Non-pigmented ciliary epithelial cell (primary cell): Measurements from ENCODE around the gene TCF3.
A peak's percentile ranks its signal among the peaks of the same experiment; 100 is the strongest.
"Not testable (repeated sequence)": the region's sequence is repeated elsewhere in the genome, so short reads cannot be mapped to it uniquely, and the experiment has no call there.

Experiments used
- DNase-seq: peaks from one replicate; pipeline ENCODE4 v3.0.0-alpha.2; 2010; ENCODE audit warnings: low read depth

The TCF3 gene

DNA sequence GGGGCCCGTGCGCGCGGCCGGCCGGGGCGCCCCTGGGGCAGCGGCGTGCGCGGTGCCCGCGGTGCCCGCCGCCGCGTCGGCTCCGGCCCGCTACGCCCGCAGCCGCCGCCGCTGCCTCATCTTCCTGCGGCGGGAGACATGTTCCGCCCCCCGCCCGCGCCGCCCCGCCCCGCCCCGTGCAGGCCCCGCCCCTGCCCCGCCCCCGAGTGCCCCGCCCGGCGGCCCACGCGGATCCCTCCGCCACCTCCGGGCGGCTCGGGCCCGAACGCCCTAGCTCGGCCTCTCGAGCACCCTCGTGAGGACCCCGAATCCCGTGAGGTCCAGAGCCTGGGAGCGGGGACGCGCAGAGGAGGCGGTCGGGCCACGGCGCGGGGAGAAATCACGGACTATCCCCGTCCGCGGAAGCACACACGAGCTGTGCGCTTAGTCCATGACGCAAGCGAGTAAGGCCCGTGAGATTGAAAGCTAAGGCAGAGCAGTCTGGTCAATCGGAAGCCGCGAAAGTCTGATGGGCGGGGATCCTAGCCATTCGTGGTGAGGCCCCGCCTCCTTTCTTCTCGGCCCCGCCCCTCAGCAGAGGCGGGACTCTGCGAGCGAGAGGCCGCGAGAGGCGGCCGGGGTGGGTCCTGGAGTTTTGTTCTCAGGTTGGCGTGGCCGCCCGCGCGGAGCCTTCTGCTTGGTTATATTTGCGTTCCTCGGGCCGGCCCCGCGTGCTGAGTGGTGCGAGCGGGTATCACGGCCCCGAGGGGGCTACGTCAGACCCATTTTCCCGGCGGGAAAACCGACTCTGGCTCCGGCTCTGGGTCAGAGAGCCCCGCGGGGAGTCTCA lies at the start of gene TCF3:
TCF3 (minus strand) TSS at position 145 of the 829 bp plus-strand sequence. CDS start 2,367 bp downstream, outside the sequence.
- DNase-seq, result peak; percentile 95

DNA sequence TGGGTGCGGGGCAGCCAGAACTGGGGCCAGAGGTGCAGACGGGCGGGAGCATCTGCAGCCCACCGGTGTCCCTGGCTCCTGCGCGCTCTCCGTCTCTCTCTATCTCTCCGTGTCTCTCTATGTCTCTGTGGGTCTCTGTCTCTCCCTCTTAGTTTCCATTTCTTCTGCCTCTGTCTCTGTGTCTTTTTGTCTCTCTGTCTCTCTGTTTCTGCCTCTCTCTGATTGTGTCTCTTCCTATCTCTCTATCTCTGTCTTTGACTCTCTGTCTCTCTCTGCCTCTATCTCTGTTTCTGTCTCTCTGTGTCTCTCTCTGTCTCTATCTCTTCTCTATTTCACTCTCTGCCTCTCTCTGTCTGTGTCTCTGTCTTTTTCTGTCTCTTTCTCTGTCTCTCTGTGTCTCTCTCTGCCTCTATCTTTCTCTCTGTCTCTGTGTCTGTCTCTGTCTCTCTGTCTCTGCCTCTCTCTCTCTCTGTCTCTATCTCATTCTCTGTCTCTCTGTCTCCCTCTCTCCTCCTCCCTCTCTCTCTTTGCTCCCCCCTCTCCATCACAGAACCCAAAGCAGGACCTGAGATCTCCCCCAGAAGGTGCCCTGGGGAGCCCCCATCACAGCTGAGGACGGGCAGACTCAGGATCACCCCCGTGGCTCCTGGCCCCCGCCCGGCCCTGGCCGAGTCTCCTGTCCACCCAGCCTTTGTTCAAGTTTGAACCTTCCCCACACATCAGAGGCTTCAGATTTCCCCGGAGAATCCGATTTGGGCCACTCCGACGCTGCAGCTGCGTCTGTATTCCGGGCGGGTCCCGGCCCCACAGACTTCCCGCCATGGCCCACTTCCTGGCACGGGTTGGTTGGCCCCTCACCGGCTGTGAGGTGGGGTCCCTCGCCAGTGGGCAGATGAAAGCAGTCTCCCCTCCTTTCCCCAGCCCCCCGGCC lies 48.6 kb upstream of the TCF3 start:
- no peak for DNase-seq

DNA sequence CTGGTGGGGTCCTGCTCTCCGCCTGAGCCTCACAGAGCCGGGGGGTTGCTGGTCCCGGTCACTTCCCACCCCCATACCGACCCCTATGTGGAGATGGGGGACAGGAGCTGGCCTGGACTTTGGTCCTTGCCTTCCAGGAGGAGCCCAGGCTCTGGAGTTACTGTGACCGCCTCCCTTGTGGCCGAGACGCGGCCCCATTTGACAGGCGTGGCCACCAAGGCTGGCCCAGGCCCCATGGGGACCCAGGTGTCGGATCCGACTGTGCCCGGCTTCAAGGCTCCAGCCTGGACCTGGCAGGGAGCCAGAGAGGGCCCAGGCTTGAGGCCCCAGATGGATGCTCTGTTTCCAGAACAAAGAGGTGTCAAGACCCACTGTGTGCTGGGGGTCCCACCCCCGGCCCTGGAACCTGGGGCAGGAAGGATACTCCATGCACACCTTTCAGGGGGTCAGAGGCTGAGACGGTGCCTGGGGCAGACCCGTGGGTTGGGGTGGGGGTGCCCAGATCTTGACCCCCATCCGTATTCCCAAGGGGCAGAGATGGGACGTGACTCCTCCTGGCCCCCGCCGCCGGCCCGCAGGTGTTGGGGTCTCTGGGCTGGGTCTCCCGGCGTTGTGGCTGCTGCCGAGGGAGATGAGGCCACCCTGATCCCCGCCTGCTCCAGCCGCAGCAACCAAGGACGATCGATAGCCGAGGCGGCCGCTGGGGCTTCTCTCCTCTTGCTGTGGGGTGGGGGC lies 47.8 kb upstream of the TCF3 start:
- no peak for DNase-seq

DNA sequence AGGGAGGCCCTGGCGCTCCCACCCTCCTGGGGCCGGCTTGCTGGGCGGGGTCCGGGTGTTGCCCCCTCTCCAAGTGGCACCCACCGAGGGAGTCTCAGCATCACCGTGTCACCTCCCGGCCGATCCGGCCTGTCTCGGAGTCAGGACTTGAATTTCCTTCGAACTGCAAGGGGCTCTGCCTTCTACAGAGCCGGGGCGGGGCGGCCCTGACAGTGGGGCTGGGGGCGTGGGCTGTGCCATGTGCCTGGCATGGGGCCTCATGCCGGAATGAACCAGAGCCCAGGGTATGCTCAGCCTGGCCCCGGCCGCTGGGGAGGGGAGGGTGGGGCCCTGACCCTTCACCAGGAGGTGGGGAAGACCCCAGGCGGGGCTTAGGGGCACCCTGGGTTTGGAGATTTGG lies 47.0 kb upstream of the TCF3 start:
- no peak for DNase-seq

DNA sequence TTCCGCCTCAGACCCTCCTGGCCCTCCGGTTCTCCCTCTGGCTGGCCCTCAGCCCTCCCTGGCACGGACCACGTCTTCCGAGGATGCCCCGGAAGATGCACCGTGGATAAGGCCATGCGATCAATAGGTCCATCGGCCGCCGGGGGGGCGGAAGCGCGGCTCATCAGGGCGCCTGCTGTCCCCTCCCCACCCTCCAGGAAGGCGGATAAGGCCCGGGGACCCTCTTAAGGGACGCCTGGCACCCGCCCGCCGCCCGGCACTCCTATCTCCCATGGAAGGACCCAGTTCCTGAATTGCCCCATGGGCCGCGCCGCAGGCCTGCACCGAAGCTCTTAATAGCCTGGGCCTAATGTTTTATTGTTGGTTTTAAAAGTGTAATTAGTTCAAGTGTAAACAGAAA lies 46.2 kb upstream of the TCF3 start:
- no peak for DNase-seq

DNA sequence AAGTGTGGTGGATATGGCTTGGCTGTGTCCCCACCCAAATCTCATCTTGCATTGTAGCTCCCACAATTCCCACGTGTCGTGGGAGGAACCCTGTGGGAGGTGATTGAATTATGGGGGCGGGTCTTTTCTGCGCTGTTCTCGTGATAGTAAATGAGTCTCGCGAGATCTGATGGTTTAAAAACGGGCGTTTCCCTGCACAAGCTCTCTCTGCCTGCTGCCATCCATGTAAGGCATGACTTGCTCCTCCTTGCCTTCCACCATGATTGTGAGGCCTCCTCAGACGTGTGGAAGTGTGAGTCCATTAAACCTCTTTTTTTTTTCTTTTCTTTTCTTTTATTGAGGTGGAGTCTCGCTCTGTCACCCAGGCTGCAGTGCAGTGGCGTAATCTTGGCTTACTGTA lies 43.1 kb upstream of the TCF3 start:
- DNase-seq, result not testable (repeated sequence)

DNA sequence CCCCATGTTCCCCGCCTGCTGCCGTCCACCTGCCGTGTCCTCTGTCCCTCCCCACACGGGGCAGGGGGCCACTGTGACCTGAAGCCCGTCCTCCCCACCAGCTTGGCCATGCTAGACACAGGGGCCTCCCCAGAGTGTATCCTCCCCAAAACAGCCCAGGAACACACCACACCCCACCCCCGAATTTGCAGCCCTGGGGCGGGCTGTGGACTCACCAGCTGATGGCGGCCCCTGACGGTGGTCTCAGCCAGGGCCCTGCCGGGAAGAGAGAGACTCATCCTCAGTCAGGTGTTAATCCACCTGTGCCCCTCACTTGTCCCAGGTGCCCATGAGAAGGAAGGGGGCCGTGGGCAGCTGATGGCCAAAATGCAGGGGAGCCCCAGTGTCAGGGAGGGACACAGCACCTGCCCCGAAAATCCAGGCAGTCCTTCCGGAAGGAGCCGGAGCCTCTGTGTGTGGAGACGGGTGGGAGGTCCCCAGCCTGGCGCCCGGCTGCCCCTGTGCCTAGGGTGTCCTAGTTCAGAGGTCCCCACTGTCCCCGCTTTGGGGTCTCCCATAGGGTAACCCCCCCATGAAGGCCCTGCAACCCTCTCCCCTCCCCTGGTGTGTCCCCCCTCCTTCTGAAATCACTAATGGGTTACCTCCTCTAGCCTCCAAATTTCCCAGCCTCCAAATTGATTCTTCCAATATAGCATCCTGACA lies 39.3 kb upstream of the TCF3 start:
- no peak for DNase-seq

DNA sequence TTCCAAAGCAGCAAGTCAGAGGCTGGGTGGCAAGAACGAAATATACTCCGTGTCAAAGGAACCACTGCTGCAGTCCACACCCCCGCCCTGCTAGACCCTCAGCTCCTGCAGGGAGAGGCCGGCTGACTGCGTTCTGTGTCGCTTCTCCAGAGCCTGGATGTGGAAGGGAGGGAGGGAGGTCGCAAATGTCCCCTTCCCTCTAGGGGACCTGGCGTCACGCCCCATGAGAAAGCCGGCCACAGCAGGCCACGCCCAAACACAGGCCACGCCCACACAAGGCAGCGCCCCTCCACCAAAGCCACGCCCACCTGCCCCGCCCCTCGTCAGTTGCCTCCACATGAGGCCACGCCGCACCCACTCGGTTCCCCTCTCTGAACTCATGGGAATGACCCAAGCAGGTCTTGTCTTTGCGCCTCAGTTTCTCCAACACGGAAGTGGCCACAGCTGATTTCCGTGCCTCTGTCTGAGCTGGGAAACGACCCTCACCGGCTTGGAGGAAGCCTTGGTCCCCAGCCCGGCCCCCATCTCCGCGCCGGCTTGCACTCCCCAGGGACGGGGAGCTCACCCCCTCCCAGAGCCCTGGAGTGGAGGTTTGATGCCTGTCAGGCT lies 38.4 kb upstream of the TCF3 start:
- DNase-seq, result no peak

DNA sequence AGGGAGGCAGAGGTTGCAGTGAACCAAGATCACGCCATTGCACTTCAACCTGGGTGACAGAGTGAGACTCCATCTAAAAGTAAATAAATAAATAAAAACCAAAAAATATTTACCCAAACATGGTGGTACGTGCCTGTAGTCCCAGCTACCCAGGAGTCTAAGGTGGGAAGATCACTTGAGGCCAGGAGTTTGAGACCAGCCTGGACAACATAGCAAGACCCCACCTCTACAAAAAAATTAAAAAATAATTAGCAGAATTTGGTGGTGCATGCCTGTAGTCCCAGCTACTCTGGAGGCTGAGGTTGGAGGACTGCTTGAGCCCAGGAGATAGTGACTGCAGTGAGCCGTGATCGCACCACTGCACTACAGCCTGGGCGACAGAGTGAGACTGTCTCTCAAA lies 33.4 kb upstream of the TCF3 start:
- DNase-seq, result not testable (repeated sequence)

DNA sequence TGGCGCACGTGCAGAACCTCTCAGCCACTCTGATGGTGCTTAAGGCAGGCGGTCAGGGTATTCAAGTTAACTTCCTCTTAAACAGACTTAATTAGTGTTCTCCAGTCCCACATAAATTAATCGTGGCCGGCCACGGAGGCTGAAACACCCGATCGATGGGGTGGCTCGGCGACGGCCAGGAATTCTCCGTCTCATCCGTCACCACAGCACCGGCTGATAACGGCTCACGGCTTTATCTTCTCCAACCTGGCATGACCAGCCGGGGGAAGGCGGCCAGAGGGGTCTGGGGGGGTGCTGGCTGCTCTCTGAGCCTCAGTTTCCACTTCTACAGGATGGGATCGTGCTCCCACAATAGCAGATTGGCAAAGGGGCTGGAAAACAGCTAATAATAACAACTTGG lies 32.6 kb upstream of the TCF3 start:
- no peak for DNase-seq

DNA sequence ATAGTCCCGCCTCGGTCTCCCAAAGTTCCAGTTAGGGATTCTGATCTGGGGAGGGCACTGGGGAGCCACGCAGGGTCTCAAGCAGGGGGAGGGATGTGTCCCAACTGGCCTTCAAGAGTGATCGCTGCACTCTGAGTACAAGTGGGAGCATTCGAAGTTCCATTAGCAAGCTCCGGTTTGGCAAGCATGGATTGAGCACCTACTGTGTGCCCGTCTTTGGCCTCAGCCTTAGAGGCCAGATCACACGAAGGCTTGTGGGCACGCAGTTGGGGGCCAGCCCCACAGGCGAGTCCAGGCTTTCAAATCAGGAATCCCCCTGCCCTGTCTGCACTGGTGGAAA lies 32.1 kb upstream of the TCF3 start:
- no peak for DNase-seq

DNA sequence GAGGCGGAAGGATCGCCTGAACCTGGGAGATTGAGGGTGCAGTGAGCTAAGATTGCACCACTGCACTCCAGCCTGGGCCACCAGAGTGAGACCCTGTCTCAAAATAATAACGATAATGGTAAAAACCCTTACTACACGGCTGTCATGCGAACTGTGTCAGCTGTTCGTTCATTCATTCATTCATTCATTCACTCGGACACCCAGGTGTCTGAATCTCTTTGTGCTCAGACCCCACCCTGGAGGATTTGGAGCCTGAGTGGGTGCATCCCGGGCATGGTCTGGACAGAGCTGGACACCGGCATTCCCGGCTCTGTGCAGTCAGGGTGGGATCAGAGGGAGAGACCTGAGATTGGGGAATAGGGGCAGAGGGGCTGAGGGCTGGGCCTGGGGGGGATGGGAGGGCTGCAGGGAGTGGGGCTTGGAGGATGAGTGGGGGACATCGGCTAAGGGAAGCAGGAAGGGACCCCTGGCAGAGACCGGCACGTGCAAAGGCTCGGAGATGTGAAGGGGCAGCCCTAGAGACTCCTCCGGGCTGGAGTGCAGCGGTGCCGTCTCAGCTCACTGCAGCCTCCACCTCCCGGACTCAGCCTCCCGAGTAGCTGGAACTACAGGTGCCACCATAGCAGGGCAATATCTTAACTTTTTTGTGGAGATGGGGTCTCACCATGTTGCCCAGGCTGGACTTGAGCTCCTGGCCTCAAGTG lies 31.6 kb upstream of the TCF3 start:
- no peak for DNase-seq

DNA sequence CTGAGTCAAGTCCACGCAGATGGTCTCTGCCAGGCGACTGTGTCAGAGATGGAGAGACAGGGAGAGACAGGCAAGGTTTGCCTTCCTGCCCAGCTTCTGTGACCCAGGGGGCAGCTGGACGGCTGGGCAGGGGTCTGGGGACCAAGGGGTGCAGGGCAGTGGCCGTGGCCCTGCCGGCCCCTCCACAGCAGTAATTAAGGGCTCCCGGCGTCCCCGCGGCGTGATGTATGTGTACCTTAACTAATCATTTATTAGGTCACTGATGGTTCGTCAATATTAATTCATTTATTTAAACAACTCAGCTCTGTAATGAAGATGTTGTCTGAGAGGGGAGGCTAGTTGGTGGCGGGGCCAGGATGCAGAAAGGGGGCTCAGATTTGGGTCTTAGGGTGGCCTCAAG lies 28.6 kb upstream of the TCF3 start:
- no peak for DNase-seq

DNA sequence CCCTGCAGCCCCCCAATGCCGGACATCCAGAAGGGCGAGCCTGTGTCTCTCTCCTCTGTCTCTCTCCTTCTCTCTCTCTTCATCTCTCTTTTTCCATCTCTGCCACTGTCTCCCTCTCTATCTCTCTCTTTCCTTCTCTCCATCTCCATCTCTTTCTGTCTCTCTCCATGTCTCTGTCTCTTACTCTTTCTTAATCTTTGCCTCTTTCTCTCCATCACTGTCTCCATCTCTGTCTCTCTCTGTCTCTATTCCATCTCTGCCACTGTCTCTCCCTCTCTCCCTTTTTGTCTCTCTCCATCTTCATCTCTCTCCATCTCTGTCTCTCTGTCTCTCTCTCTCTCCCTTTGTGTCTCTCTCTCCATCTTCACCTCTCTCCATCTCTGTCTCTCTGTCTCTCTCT lies 25.7 kb upstream of the TCF3 start:
- DNase-seq, result no peak

DNA sequence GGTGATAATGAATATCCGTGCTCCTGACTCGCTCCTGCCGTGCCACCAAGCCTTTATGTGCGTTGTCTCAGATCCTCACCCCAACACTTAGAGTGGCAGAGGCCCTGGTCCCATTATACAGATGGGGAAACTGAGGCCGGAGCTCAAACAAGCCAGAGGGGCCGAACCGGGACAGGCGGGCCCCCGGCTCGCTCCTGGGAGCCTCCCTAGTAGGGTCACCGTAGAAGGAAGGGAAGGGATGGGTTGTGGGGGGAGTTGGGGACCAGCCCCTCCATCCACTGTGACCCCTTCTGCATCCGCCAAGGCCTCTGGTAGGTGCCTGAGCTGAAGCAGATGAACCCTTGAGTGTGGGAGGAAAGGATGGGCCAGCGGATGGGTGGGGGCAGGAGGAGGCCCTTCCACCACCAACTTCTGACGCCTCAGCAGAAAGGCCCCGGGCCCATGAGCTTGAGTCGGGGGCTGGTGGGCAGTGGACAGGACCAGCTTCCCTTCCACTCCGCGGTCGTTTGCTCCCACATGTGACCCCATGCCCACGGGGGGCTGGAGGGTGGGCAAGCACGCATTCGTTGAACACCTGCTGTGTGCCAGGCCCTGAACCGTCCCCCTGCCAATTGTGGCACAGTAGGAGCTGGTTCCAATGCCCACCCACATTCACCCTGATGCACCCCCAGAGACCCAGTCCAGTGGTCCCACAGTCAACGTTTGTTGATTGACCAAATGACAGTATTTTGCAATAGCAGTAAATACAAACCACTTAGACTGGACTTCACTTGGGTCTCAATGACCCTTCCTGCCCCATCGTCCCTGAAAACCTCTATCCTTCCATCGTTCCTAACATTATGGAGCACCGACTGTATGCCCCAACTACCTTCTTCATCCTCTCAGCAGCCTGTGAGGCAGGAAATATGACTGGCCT lies 24.2 kb upstream of the TCF3 start:
- DNase-seq, result no peak

DNA sequence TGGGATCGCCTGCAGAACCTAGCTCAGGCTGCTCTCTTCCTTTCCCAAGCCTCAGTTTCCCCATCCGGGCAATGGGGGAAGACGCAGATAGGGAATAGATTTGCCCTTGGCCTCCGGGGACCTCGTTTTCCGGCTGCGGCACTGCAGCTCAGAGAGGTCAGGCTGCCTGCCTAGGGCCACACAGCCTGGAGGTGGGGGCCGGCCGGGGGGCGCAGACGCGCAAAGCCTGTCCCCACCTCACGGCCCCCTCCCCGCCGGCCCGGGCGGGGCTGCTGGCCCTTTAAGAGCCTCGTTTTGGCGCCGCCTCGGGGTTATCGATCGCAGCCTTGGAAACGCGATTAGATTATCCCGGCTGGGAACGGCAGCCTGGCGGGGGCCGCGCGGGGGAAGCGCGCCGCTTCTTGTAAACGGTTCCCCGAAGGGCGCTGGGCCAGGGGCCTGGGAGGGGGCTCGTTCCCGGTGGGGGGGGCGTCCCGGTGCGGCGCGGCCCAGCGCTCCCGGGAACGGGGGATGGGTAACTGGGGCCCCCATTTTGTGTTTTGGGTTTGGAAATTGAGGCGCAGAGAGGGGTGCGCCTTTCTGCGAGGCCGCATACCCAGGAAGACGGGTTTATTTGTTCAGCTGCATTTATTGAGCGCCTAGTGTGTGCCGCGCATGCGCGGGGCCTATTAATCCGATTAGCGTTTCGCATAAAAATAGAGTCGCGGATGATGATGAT lies 23.4 kb upstream of the TCF3 start:
- no peak for DNase-seq

DNA sequence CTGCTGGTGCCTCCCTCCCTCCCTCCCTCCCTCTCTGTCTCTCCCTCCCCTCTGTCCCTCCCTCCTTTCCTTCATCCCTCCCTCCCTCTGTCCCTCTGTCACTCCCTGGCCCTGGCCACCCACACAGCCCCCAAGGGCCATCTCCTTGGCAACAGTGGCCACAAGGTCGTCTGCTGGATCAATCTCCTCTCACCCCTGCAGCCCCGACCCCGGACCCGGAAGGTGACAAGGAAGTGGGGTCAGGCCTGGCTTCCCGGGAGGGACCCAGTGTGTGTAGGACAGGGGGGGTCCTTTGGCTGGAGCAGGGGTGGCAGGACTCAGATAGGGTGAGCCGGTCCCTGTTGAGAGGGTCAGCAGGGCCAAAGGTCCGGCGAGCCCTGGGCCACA lies 21.9 kb upstream of the TCF3 start:
- no peak for DNase-seq

DNA sequence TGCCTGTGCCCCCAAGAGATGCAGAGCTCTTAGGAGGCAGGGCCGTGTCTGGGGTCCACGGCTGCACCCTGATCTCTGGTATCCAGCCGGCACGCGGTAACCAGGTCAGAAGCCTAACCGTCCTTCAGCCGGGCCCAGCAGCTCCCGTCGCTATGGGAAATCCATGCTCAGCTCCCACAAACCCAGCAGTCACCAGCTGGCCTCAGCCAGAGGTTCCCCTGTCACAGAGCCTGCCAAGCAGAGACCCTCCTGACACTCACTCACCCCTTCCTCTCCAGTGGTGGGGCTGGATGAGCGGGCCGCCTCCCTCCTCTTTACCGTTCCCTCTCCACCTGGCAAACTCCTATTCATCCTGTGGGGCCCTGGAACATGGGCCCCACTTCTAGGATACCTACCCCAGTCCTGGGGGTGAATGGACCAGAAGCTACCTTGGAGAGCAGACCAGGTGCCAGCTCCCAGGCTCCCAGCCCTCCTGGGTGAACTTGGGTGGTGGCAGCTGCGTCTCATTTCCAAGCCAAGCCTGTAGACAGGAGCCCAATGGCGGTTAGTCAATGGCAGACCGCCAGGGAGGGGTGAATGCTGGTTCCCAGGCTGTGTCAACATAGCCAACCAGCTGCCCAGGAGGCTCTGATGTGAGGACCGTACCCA lies 21.4 kb upstream of the TCF3 start:
- no peak for DNase-seq
